ENCODE data around the gene GSTK1. TPM values are rescaled to one million over a fixed set of nuclear protein-coding genes. Genes with fewer than 3 reads are reported as not detected.

GSTK1 gene
- total and polyA plus RNA-seq, 4 donors = 98.9 to 253 (median 187) TPM

DNA sequence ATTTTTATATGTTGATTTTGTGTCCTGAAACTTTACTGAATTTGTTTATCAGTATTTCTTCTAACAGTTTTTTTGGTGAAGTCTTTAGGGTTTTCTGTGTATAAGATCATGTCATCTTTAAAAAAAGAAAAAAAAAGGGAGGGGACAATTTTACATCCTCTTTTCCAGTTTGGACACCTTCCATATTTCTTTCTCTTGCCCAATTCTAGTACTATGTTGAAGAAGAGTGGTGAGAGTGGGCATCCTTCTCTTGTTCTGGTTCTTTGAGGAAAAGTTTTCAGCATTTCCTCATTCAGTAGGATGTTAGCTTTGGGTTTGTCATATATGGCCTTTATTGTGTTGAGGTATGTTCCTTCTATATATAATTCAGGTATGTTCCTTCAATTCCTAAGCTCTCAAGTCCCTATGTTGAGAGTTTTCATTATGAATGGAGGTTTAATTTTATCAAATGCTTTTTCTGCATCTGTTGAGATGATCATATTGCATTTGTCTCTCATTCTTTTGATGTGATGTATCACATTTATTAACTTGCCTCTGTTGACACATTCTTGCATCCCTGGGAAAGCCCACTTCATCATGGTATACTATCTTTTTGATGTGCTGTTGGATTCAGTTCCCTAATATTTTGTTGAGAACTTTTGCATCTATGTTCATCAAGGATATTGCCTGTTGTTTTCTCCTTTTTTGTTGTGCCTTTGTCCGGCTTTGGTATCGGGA is 29.3 kb upstream of the GSTK1 start:
- Histone ChIP-seq H3K36me3 (ENCODE audit: control insufficient read depth in 4 of 4, insufficient read depth in 3 of 4, low read depth in 1 of 4, low read length in 3 of 4) (no peaks in the 10 kb centered on the region), H3K27me3 (ENCODE audit: control insufficient read depth in 4 of 4, insufficient read depth in 4 of 4, low read length in 3 of 4) (no peaks in the 10 kb centered on the region), H3K4me1 (ENCODE audit: control insufficient read depth in 4 of 4, insufficient read depth in 4 of 4, low read length in 3 of 4) (no peaks in the 10 kb centered on the region), H3K9me3 (ENCODE audit: control insufficient read depth in 4 of 4, low read length in 3 of 4) (peaks cover 0 to 2% (median under 1%) of the 10 kb centered on the region in 4 donors), H3K27ac (ENCODE audit: low read depth in 1 of 2, low read length in 2 of 2) (no peak overlapping the region), H3K4me3 (ENCODE audit: low read depth in 1 of 3, low read length in 3 of 3) (no peak overlapping the region), H3K9ac (ENCODE audit: low read depth in 1 of 2, low read length in 2 of 2) (no peak overlapping the region)
- no peak for TF ChIP-seq REST (IDR thresholded peaks at IDR 0.05)
- TF ChIP-seq, protein P1, sequence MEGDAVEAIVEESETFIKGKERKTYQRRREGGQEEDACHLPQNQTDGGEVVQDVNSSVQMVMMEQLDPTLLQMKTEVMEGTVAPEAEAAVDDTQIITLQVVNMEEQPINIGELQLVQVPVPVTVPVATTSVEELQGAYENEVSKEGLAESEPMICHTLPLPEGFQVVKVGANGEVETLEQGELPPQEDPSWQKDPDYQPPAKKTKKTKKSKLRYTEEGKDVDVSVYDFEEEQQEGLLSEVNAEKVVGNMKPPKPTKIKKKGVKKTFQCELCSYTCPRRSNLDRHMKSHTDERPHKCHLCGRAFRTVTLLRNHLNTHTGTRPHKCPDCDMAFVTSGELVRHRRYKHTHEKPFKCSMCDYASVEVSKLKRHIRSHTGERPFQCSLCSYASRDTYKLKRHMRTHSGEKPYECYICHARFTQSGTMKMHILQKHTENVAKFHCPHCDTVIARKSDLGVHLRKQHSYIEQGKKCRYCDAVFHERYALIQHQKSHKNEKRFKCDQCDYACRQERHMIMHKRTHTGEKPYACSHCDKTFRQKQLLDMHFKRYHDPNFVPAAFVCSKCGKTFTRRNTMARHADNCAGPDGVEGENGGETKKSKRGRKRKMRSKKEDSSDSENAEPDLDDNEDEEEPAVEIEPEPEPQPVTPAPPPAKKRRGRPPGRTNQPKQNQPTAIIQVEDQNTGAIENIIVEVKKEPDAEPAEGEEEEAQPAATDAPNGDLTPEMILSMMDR (IDR thresholded peaks at IDR 0.05; ENCODE audit: low read depth, low read length, missing input control) = no peak
- TF ChIP-seq ZBTB33 (IDR thresholded peaks at IDR 0.05) = no peak
- TF ChIP-seq TAF1 (conservative IDR thresholded peaks at IDR 0.05) = no peak
- TF ChIP-seq RAD21 (IDR thresholded peaks at IDR 0.05) = no peak
- TF ChIP-seq FOXA2 (IDR thresholded peaks at IDR 0.05) = no peak
- no peak for TF ChIP-seq RXRA (IDR thresholded peaks at IDR 0.05)
- no peak for TF ChIP-seq JUND (IDR thresholded peaks at IDR 0.05)
- no peak for TF ChIP-seq YY1 (IDR thresholded peaks at IDR 0.05)
- TF ChIP-seq NR2F2 (IDR thresholded peaks at IDR 0.05) = no peak
- no peak for TF ChIP-seq HNF4A (conservative IDR thresholded peaks at IDR 0.05)
- no peak for TF ChIP-seq EGR1 (IDR thresholded peaks at IDR 0.05; ENCODE audit: low read depth in 2 of 2)
- no peak for TF ChIP-seq HNF4G (IDR thresholded peaks at IDR 0.05)
- 95% methylated on average over 2 of the region's 2 CpGs for WGBS
- DNase-seq (ENCODE audit: low spot score) = no peak

DNA sequence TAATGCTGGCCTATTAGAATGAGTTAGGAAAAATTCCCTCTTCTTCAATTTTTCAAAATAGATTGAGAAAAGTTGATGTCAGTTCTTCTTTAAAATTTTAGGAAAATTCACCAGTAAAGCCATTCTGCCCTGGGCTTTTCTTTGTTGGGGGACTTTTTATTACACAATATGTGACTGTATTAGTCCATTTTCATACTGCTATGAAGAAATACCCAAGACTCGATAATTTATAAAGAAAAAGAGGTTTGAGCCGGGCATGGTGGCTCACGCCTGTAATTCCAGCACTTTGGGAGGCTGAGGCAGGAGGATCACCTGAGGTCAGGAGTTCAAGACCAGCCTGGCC is 28.7 kb upstream of the GSTK1 start:
- 84% methylated on average over 3 of the region's 3 CpGs for WGBS
- no peak overlapping the region for H3K27ac ChIP-seq (ENCODE audit: low read depth in 1 of 2, low read length in 2 of 2)
- TF ChIP-seq RAD21 (IDR thresholded peaks at IDR 0.05) = no peak
- no peak for TF ChIP-seq GABPA (IDR thresholded peaks at IDR 0.05 in 1 of 2, conservative IDR thresholded peaks at IDR 0.05 in 1 of 2)
- TF ChIP-seq FOXA1 (IDR thresholded peaks at IDR 0.05) = no peak
- no peak for TF ChIP-seq NR2F2 (IDR thresholded peaks at IDR 0.05)
- no peak for TF ChIP-seq YY1 (IDR thresholded peaks at IDR 0.05)
- TF ChIP-seq HNF4G (IDR thresholded peaks at IDR 0.05) = no peak
- TF ChIP-seq, protein P2, sequence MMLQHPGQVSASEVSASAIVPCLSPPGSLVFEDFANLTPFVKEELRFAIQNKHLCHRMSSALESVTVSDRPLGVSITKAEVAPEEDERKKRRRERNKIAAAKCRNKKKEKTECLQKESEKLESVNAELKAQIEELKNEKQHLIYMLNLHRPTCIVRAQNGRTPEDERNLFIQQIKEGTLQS (IDR thresholded peaks at IDR 0.05) = no peak
- TF ChIP-seq RXRA (IDR thresholded peaks at IDR 0.05) = no peak
- TF ChIP-seq EGR1 (IDR thresholded peaks at IDR 0.05; ENCODE audit: low read depth in 2 of 2) = no peak
- TF ChIP-seq FOXA2 (IDR thresholded peaks at IDR 0.05) = no peak
- TF ChIP-seq REST (IDR thresholded peaks at IDR 0.05) = no peak
- no peak for TF ChIP-seq TAF1 (conservative IDR thresholded peaks at IDR 0.05)
- no peak for TF ChIP-seq HNF4A (conservative IDR thresholded peaks at IDR 0.05)
- TF ChIP-seq, protein P1 (IDR thresholded peaks at IDR 0.05; ENCODE audit: low read depth, low read length, missing input control) = no peak

More for the DNA sequence above, 28.7 kb upstream of the GSTK1 start:
- H3K27me3 ChIP-seq (ENCODE audit: control insufficient read depth in 4 of 4, insufficient read depth in 4 of 4, low read length in 3 of 4) = no peaks in the 10 kb centered on the region
- no peak for DNase-seq (ENCODE audit: low spot score)
- H3K9ac ChIP-seq (ENCODE audit: low read depth in 1 of 2, low read length in 2 of 2) = no peak overlapping the region
- H3K9me3 ChIP-seq (ENCODE audit: control insufficient read depth in 4 of 4, low read length in 3 of 4) = peaks cover 0 to 2% (median under 1%) of the 10 kb centered on the region in 4 donors
- no peaks in the 10 kb centered on the region for H3K36me3 ChIP-seq (ENCODE audit: control insufficient read depth in 4 of 4, insufficient read depth in 3 of 4, low read depth in 1 of 4, low read length in 3 of 4)
- H3K4me1 ChIP-seq (ENCODE audit: control insufficient read depth in 4 of 4, insufficient read depth in 4 of 4, low read length in 3 of 4) = no peaks in the 10 kb centered on the region
- H3K4me3 ChIP-seq (ENCODE audit: low read depth in 1 of 3, low read length in 3 of 3) = no peak overlapping the region
